HepG2 (cell line): ENCODE measurements around the gene CAMK1. TPM values are rescaled to one million over a fixed set of nuclear protein-coding genes. Genes with fewer than 3 reads are reported as not detected.

Experiments used
- ATAC-seq: fragments of 200-7000 bp; cut with Tn5 transposase; 3 replicates; pipeline ENCODE4 v1.9.1; 2020; ENCODE audit warnings: mild to moderate bottlenecking, moderate library complexity
- BruUV-seq: library from RNA; stranded (reverse); fragments of 400-500 nt; replicated peaks from 2 replicates; lab custom pipeline; 2021; lab: Mats Ljungman, UMichigan
- CTCF ChIA-PET: fragments of 300-600 bp; formaldehyde crosslinking; extraction: SDS; loops from one replicate; lab custom pipeline; 2021; ENCODE audit warnings: low total read pairs, inconsistent platforms, low intra/inter-chr PET ratio; lab: Yijun Ruan, JAX
- POLR2A ChIA-PET: fragments of 350-600 bp; sonication (Branson Sonifier 250); formaldehyde crosslinking; loops from one replicate; lab custom pipeline; 2020; ENCODE audit warnings: antibody characterized with exemption, inconsistent platforms; lab: Yijun Ruan, JAX
- DNase-seq: peaks from one replicate; pipeline ENCODE4 v3.0.0-alpha.2; 2015; ENCODE audit warnings: low spot score
- FAIRE-seq: peaks from 3 replicates; lab custom pipeline; 2011; peaks lifted over from hg19 to GRCh38; lab: Jason Lieb, UNC
- H2AFZ ChIP-seq: one replicate; pipeline ENCODE4 v1.6.1; 2011; ENCODE audit warnings: low read length, inconsistent platforms
- H3K27ac ChIP-seq: fragments of 300-600 bp; 3 replicates; pipeline ENCODE4 v1.8.0; 2011; ENCODE audit warnings: mixed run types, mild to moderate bottlenecking, mixed read lengths, low read length, inconsistent platforms; ENCODE audit not compliant: insufficient read depth; ENCODE audit errors: extremely low read length
- H3K27me3 ChIP-seq, 2 experiments: fragments of 200-600 bp in 1 of 2; 2 replicates in 1 of 2; 3 replicates in 1 of 2; pipeline versions ENCODE4 v1.6.0 to v1.8.0; 2011; ENCODE audit warnings: low read length in 2 of 2, mild to moderate bottlenecking in 2 of 2, moderate library complexity in 2 of 2, inconsistent platforms in 1 of 2; ENCODE audit not compliant: insufficient read depth in 2 of 2, control insufficient read depth in 1 of 2
- H3K36me3 ChIP-seq, 2 experiments: fragments of 200-600 bp in 1 of 2; replicated peaks in 1 of 2; 2 replicates in 1 of 2; 3 replicates in 1 of 2; pipeline versions ENCODE4 v1.5.1 to v1.8.0; 2011; ENCODE audit warnings: low read length in 2 of 2, inconsistent platforms in 1 of 2; ENCODE audit not compliant: insufficient read depth in 2 of 2, control insufficient read depth in 1 of 2
- H3K4me1 ChIP-seq: 2 replicates; pipeline ENCODE4 v1.5.1; 2012; ENCODE audit warnings: low read length, inconsistent platforms; ENCODE audit not compliant: insufficient read depth
- H3K4me2 ChIP-seq: 2 replicates; pipeline ENCODE4 v1.6.0; 2011; ENCODE audit warnings: low read depth, low read length, inconsistent platforms
- H3K4me3 ChIP-seq, 3 experiments: fragments of 200-600 bp in 1 of 3; sonication (generic), shearing (Covaris generic) in 1 of 3; replicated peaks in 1 of 3; 2 replicates each; pipeline ENCODE4 v1.5.1; 2011 to 2016; ENCODE audit warnings: low read length in 3 of 3, inconsistent platforms in 2 of 3, low read depth in 2 of 3, mild to moderate bottlenecking in 2 of 3, control low read depth in 1 of 3, mixed read lengths in 1 of 3; ENCODE audit not compliant: insufficient read depth in 1 of 3
- H3K79me2 ChIP-seq: one replicate; pipeline ENCODE4 v1.6.1; 2011; ENCODE audit warnings: low read length, inconsistent platforms; ENCODE audit not compliant: insufficient read depth
- H3K9ac ChIP-seq: 2 replicates; pipeline ENCODE4 v1.6.0; 2011; ENCODE audit warnings: mild to moderate bottlenecking, low read depth, low read length, inconsistent platforms; ENCODE audit not compliant: insufficient read depth
- H3K9me3 ChIP-seq: 2 replicates; pipeline ENCODE4 v1.5.1; 2012; ENCODE audit warnings: mild to moderate bottlenecking, low read length
- H4K20me1 ChIP-seq: 2 replicates; pipeline ENCODE4 v1.6.0; 2011; ENCODE audit warnings: inconsistent platforms, mild to moderate bottlenecking, low read length, moderate library complexity; ENCODE audit not compliant: insufficient read depth
- BORCS8-MEF2B ChIP-seq: sonication (generic); formaldehyde crosslinking; IDR thresholded peaks from 2 replicates; pipeline ENCODE4 v1.8.0; 2022; ENCODE audit warnings: mild to moderate bottlenecking, missing genetic modification reagents
- KAT7 ChIP-seq: IDR thresholded peaks from 2 replicates; pipeline ENCODE4 v1.6.1; 2018; ENCODE audit warnings: borderline replicate concordance, missing compliant biosample characterization
- MIER2 ChIP-seq: IDR thresholded peaks from 2 replicates; pipeline ENCODE4 v1.6.1; 2016; ENCODE audit warnings: missing biosample characterization, missing genetic modification reagents
- MIXL1 ChIP-seq: IDR thresholded peaks from 2 replicates; pipeline ENCODE4 v1.6.1; 2016
- MTF2 ChIP-seq: sonication (generic); formaldehyde crosslinking; IDR thresholded peaks from 2 replicates; pipeline ENCODE4 v1.5.0; 2020; ENCODE audit warnings: missing genetic modification reagents, borderline replicate concordance
- NFE2L2 ChIP-seq: fragments of 150-350 bp; IDR thresholded peaks from 2 replicates; pipeline ENCODE4 v1.6.1; 2014; ENCODE audit warnings: low read length
- RELA ChIP-seq: sonication (generic); formaldehyde crosslinking; IDR thresholded peaks from 2 replicates; pipeline ENCODE4 v1.4.0; 2020; ENCODE audit warnings: missing genetic modification reagents
- U2AF2 ChIP-seq: fragments of 200-400 bp; formaldehyde crosslinking; IDR thresholded peaks from 2 replicates; pipeline ENCODE4 v1.6.1; 2017; ENCODE audit warnings: low read depth, mild to moderate bottlenecking, low read length
- ZBTB43 ChIP-seq: sonication (generic); formaldehyde crosslinking; conservative IDR thresholded peaks from 2 replicates; pipeline ENCODE4 v1.4.0; 2020; ENCODE audit warnings: missing genetic modification reagents
- ZFP41 ChIP-seq: sonication (generic); formaldehyde crosslinking; IDR thresholded peaks from 2 replicates; pipeline ENCODE4 v1.4.0; 2020; ENCODE audit warnings: mild to moderate bottlenecking, missing genetic modification reagents, borderline replicate concordance
- ZHX2 ChIP-seq, 2 experiments: sonication (generic) in 1 of 2; formaldehyde crosslinking in 1 of 2; IDR thresholded peaks; 2 replicates each; pipeline versions ENCODE4 v1.6.1 to v1.9.0; 2014 to 2022; ENCODE audit warnings: antibody characterized with exemption in 1 of 2, borderline replicate concordance in 1 of 2, inconsistent platforms in 1 of 2, low read depth in 1 of 2, missing genetic modification reagents in 1 of 2
- WGBS: methylation state at CpG from one replicate; pipeline ENCODE4 v1.1.6; 2017; ENCODE audit warnings: low lambda C conversion rate; 5-methylcytosine and 5-hydroxymethylcytosine counted together
- in situ Hi-C: cut with HindIII; loops from 2 replicates; pipeline ENCODE4 v1.10.0; 2017; ENCODE audit warnings: low pct_unique_long_range_greater_than_20kb; ENCODE audit not compliant: extremely low pct_ligation_motif_present
- intact Hi-C: fragments of 100-400 bp; cut with micrococcal nuclease; formaldehyde crosslinking; loops from one replicate; pipeline ENCODE4 v1.10.0; 2022; ENCODE audit not compliant: unreplicated experiment
- polyA plus RNA-seq, 8 experiments: library from polyadenylated mRNA; depleted of rRNA in 3 of 8; stranded (reverse) in 7 of 8; unstranded in 1 of 8; fragments of >200 nt; fragmentation: Illumina TruSeq in 4 of 8; extraction: Trizol in 4 of 8; gene quantifications; 2 replicates each; pipeline versions ENCODE4 v1.2.1 to v1.2.3, GENCODE V29; 2011 to 2016; ENCODE audit warnings: low read depth in 4 of 8, missing spikeins in 1 of 8, mixed read lengths in 1 of 8; ENCODE audit not compliant: insufficient read depth in 1 of 8
- total RNA-seq, 5 experiments: library from RNA; depleted of rRNA; stranded (reverse); fragments of >200 nt; fragmentation: Illumina TruSeq; extraction: Trizol; gene quantifications; 2 replicates each; pipeline ENCODE4 v1.2.3, GENCODE V29; 2016; ENCODE audit warnings: low read depth in 1 of 5
- TF ChIP-seq, protein P1 (sequence below): sonication (generic); formaldehyde crosslinking; IDR thresholded peaks from 2 replicates; pipeline ENCODE4 v1.9.0; 2022; ENCODE audit warnings: low read depth, missing genetic modification reagents

The CAMK1 gene
- total and polyA plus RNA-seq, 2 of the 13 experiments (the other 11 are each of a cell fraction or from before 2014, with no cell fraction given): 26.4 to 53.3 TPM

DNA sequence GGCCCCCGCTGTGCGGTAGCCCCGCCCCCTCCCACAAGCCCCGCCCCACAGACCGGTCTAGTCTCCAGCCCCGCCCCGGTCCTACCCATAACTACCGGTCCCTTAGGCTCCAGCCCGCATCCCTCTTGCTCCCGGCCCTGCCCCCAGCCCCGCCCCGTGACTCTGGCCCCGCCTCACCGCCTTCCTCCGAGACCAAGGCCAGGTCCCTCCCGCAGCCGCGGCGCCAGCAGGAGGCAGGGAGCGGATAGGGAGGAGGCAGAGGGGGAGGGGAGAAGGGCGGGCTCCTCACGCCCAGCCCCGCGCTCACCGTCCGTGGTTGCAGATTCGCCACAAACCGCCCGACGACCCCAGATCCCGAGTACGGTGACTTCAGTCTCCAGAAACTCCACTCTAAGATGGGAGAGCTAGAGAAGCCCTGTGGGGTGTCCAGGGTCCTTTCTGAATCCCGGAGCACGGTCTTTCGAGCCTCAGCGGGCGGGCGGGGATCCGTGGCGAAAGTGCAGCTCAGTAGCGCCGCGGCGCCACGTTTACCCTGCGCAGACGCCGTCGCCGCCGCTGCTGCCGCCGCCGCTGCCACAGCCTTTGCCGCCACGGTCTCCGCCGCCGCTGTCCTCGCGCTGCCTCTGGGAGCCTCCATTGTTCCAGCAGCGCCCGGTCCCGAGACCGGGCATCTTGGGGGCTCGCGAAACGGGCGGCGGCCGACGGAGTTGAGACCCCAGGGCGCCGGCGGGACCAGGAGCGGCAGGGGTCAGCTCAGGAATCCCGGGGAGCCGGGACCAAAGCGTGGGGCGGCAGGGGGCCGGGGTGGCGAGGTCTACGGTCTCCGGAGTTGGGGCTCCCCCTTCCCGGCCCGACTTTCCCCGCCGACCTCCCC, 38.3 kb downstream of the CAMK1 start, which contains the start of gene BRPF1 (continued):
- TF ChIP-seq ZBTB43 (CRISPR knock-in tag) (no peak; the same call in 1 of the 2 replicates), MTF2 (CRISPR knock-in tag) (0 out of 2 replicates have a peak, but pooled peaks have one; percentile 73), MIXL1 (no peak), BORCS8-MEF2B (CRISPR knock-in tag) (no peak), ZFP41 (no peak), RELA (CRISPR knock-in tag) (no peak)
- TF ChIP-seq, protein P1, sequence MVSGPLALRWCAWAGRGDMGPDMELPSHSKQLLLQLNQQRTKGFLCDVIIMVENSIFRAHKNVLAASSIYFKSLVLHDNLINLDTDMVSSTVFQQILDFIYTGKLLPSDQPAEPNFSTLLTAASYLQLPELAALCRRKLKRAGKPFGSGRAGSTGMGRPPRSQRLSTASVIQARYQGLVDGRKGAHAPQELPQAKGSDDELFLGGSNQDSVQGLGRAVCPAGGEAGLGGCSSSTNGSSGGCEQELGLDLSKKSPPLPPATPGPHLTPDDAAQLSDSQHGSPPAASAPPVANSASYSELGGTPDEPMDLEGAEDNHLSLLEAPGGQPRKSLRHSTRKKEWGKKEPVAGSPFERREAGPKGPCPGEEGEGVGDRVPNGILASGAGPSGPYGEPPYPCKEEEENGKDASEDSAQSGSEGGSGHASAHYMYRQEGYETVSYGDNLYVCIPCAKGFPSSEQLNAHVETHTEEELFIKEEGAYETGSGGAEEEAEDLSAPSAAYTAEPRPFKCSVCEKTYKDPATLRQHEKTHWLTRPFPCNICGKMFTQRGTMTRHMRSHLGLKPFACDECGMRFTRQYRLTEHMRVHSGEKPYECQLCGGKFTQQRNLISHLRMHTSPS (CRISPR knock-in tag): no peak

GRCh38 chr3:9730657-9731205, 39.0 kb downstream of the CAMK1 start:
- H3K9me3 ChIP-seq: no peaks in the 10 kb centered on the region
- H2AFZ ChIP-seq: peak overlapping the region; percentile 82
- DNase-seq (no peak), ATAC-seq (peak; percentile 77), FAIRE-seq (peak; percentile 68)
- ChIA-PET POLR2A (interaction anchor here (0.7 to 4.3 kb wide), 6 partner anchors 19 to 411 kb away, joined by 3 to 40 read pairs (median 9); partner anchors contain the start of genes ARPC4, CAMK1, OGG1 and TADA3), CTCF (no interaction called here)
- H3K27me3 ChIP-seq: no peaks in the 10 kb centered on the region; a peak in 1 of 5 replicates
- peak overlapping the region; percentile 18; the same call in 1 of the 2 replicates for H3K9ac ChIP-seq
- in situ Hi-C loops: no loop called here
- peaks cover 6% of the 10 kb centered on the region for H4K20me1 ChIP-seq
- peak overlapping the region; percentile 51 to 96 (median 70); a peak in 5 of 6 replicates for H3K4me3 ChIP-seq
- intact Hi-C loops: loop anchor here (1.0 to 2.0 kb wide), 2 partner anchors 19 to 62 kb away; partner anchors contain the start of genes ARPC4, OGG1 and TADA3
- peaks cover 24% of the 10 kb centered on the region for H3K79me2 ChIP-seq
- H3K4me2 ChIP-seq: peak overlapping the region; percentile 75
- under 1% methylated on average over 17 of the region's 17 CpGs for WGBS
- H3K4me1 ChIP-seq: peaks cover 31% of the 10 kb centered on the region
- peaks cover 4 to 26% of the 10 kb centered on the region in 2 experiments; a peak in 4 of 5 replicates for H3K36me3 ChIP-seq
- H3K27ac ChIP-seq: no peak overlapping the region
- no TSS peak for BruUV-seq
- no peak for TF ChIP-seq U2AF2
- no peak for TF ChIP-seq KAT7 (CRISPR knock-in tag)
- no peak for TF ChIP-seq NFE2L2
- no peak for TF ChIP-seq ZHX2 (IDR thresholded peaks at IDR 0.05; ENCODE audit: low read depth)
- no peak for TF ChIP-seq ZHX2 (CRISPR knock-in tag; IDR thresholded peaks at IDR 0.05; ENCODE audit: borderline replicate concordance)
- TF ChIP-seq MIER2 (CRISPR knock-in tag): no peak
